ENCODE measurements around the gene ANLN. TPM values are rescaled to one million over a fixed set of nuclear protein-coding genes. Genes with fewer than 3 reads are reported as not detected.
"Not testable (repeated sequence)": the region's sequence is repeated elsewhere in the genome, so short reads cannot be mapped to it uniquely, and the experiment has no call there.

Gene ANLN
- total RNA-seq, 1 donor from 2014 or later: 85.5 TPM

DNA sequence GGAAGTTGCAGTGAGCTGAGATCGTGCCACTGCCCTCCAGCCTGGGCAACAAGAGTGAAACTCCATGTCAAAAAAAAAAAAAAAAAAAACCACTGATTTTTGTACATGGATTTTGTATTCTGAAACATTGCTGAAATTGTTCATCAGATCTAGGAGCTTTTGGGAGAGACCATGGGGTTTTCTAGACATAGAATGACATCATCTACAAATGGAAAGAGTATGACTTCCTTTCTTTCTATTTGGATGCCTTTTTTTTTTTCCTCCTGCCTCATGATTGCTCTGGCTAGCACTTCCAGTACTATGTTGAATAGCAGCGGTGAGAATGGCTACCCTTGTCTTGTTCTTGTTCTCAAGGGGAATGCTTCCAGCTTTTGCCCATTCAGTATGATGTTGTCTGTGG lies 89.1 kb downstream of the ANLN start:
- H3K4me1 Mint-ChIP-seq: no peaks in the 10 kb centered on the region

DNA sequence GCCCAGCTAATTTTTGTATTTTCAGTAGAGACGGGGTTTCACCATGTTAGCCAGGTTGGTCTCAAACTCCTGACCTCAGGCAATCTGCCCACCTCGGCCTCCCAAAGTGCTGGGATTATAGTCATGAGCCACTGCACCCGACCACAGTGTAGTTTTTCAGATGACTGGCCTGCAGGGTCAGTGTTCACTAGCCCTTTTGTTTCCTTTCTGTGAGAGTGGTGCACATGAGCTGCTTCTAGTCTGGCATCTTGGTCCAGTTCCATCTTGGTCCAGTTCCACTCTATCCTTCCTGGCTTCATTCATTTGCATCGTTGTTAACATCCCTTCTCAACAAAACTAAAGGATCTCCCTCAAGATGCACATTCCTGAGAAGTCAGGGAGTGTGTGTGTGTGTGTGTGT lies 94.2 kb downstream of the ANLN start:
- H3K27me3 Mint-ChIP-seq (ENCODE audit: low read depth); DNase-seq (ENCODE audit: low read depth, low spot score); H3K36me3 Mint-ChIP-seq (ENCODE audit: low read depth); H3K4me1 Mint-ChIP-seq; H3K4me3 Mint-ChIP-seq; H3K27ac Mint-ChIP-seq (ENCODE audit: unreplicated experiment): not testable (repeated sequence)
- H3K9me3 Mint-ChIP-seq: peaks cover 15% of the 10 kb centered on the region

More for the DNA sequence above, 89.1 kb downstream of the ANLN start:
- TF ChIP-seq, protein P1, sequence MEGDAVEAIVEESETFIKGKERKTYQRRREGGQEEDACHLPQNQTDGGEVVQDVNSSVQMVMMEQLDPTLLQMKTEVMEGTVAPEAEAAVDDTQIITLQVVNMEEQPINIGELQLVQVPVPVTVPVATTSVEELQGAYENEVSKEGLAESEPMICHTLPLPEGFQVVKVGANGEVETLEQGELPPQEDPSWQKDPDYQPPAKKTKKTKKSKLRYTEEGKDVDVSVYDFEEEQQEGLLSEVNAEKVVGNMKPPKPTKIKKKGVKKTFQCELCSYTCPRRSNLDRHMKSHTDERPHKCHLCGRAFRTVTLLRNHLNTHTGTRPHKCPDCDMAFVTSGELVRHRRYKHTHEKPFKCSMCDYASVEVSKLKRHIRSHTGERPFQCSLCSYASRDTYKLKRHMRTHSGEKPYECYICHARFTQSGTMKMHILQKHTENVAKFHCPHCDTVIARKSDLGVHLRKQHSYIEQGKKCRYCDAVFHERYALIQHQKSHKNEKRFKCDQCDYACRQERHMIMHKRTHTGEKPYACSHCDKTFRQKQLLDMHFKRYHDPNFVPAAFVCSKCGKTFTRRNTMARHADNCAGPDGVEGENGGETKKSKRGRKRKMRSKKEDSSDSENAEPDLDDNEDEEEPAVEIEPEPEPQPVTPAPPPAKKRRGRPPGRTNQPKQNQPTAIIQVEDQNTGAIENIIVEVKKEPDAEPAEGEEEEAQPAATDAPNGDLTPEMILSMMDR (conservative IDR thresholded peaks at IDR 0.05): no peak
- DNase-seq (ENCODE audit: low read depth, low spot score): no peak
- H3K36me3 Mint-ChIP-seq (ENCODE audit: low read depth): no peaks in the 10 kb centered on the region
- H3K27ac Mint-ChIP-seq (ENCODE audit: unreplicated experiment): no peak overlapping the region
- H3K9me3 Mint-ChIP-seq: peaks cover 16% of the 10 kb centered on the region
- no peaks in the 10 kb centered on the region for H3K27me3 Mint-ChIP-seq (ENCODE audit: low read depth)
- no peak overlapping the region for H3K4me3 Mint-ChIP-seq

DNA sequence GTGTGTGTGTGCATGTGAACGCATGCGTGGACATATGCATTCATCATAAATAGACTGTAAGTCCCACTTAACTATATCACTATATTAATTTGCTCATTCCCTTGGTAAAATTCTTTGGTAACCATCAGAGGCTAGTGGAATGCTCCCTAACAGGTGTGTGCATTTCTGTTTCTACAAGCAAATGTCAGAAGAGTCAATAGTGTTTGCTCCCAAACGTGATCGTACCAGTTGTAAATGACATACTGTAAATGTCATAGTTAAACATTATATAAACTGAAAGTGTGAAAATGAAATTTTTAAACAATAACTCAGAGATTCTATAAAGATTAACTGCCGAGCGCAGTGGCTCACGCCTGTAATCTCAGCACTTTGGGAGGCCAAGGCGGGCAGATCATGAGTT lies 94.6 kb downstream of the ANLN start:
- Mint-ChIP-seq H3K27me3 (ENCODE audit: low read depth) (no peaks in the 10 kb centered on the region), H3K9me3 (peaks cover 10% of the 10 kb centered on the region), H3K4me3 (no peak overlapping the region), H3K4me1 (no peaks in the 10 kb centered on the region), H3K27ac (ENCODE audit: unreplicated experiment) (no peak overlapping the region), H3K36me3 (ENCODE audit: low read depth) (no peaks in the 10 kb centered on the region)
- TF ChIP-seq, protein P1 (conservative IDR thresholded peaks at IDR 0.05): no peak
- DNase-seq (ENCODE audit: low read depth, low spot score): no peak

DNA sequence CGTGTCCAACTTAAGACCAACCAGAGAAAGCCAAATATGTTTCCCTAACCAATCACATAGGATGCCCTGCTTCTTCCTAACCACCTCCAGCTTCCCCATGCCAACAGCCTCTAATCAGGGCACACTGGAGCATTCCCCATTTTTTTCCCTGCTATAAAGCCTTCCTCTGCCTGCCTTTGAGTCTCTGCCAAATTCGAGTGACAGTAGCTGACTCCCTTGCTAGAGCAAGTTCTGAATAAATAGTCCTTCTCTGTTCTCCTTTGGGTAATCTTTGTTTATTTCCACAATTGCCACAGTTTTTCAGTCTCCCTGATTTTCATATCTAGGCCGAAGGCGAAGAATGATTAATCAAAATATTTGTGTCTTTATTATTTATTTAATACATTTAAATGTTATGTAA lies 96.7 kb downstream of the ANLN start:
- Mint-ChIP-seq H3K27ac (ENCODE audit: unreplicated experiment) (no peak overlapping the region), H3K27me3 (ENCODE audit: low read depth) (no peaks in the 10 kb centered on the region), H3K4me3 (no peak overlapping the region), H3K4me1 (no peaks in the 10 kb centered on the region), H3K9me3 (no peaks in the 10 kb centered on the region), H3K36me3 (ENCODE audit: low read depth) (no peaks in the 10 kb centered on the region)
- TF ChIP-seq, protein P1 (conservative IDR thresholded peaks at IDR 0.05): no peak
- no peak for DNase-seq (ENCODE audit: low read depth, low spot score)

DNA sequence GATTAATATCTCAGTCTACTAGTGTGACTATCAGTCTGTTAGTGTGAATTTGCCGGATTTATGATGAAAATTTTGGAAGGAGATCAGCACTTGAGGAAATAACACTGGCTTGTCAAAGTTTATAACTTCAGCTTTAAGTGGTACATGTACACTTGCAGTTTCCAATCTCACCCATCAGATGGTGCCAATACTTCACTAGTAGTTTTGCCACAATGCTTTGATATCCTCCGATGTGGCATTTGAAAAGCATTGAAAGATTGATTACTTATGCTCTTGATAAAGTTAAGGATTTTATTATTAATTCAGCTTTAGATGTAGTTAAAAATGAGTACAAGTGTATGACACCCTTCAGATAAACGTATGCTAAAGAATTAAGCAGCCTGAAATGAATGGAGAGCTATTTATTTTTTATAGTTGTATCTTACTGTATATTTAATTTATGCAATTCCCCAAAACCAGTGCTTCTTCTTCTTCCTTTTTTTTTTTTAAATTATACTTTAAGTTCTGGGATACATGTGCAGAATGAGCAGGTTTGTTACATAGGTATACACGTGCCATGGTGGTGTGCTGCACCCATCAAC lies 98.2 kb downstream of the ANLN start:
- TF ChIP-seq, protein P1 (conservative IDR thresholded peaks at IDR 0.05): peak; percentile 91
- no peaks in the 10 kb centered on the region for H3K9me3 Mint-ChIP-seq
- no peak for DNase-seq (ENCODE audit: low read depth, low spot score)
- H3K4me1 Mint-ChIP-seq: no peaks in the 10 kb centered on the region
- no peak overlapping the region for H3K27ac Mint-ChIP-seq (ENCODE audit: unreplicated experiment)
- H3K36me3 Mint-ChIP-seq (ENCODE audit: low read depth): no peaks in the 10 kb centered on the region
- H3K4me3 Mint-ChIP-seq: no peak overlapping the region
- no peaks in the 10 kb centered on the region for H3K27me3 Mint-ChIP-seq (ENCODE audit: low read depth)

DNA sequence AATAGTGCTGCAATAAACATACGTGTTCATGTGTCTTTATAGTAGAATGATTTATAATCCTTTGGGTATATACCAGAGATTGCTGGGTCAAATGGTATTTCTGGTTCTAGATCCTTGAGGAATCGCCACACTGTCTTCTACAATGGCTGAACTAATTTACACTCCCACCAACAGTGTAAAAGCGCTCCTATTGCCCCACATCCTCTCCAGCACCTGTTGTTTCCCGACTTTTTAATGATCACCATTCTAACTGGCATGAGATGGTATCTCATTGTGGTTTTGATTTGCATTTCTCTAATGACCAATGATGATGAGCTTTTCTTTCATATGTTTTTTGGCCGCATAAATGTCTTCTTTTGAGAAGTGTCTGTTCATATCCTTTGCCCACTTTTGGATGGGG lies 99.0 kb downstream of the ANLN start:
- not testable (repeated sequence) for H3K4me1 Mint-ChIP-seq; H3K9me3 Mint-ChIP-seq; H3K27me3 Mint-ChIP-seq (ENCODE audit: low read depth)

More for the DNA sequence above, 99.0 kb downstream of the ANLN start:
- H3K36me3 Mint-ChIP-seq (ENCODE audit: low read depth); H3K27ac Mint-ChIP-seq (ENCODE audit: unreplicated experiment); DNase-seq (ENCODE audit: low read depth, low spot score); H3K4me3 Mint-ChIP-seq: not testable (repeated sequence)

All from neural crest cell (in vitro differentiated cells).